Kasumi-1 (cell line): ENCODE measurements around the gene CUL9.
"Not testable (repeated sequence)": the region's sequence is repeated elsewhere in the genome, so short reads cannot be mapped to it uniquely, and the experiment has no call there.

ENCODE experiments used
- DNase-seq, 2 experiments: peaks; one replicate each; lab custom pipeline; 2025; lab: John Stamatoyannopoulos, UW

Gene CUL9

GRCh38 chr6:43181942-43182860 is at the start of gene CUL9:
Gene CUL9, plus strand, starts transcription at chr6:43182196. Its CDS starts 2,115 bp downstream, at chr6:43184311.
- peak; percentile 51 to 67 for DNase-seq

GRCh38 chr6:43138267-43138666 is 43.7 kb upstream of the CUL9 start:
- DNase-seq, result no peak

DNA sequence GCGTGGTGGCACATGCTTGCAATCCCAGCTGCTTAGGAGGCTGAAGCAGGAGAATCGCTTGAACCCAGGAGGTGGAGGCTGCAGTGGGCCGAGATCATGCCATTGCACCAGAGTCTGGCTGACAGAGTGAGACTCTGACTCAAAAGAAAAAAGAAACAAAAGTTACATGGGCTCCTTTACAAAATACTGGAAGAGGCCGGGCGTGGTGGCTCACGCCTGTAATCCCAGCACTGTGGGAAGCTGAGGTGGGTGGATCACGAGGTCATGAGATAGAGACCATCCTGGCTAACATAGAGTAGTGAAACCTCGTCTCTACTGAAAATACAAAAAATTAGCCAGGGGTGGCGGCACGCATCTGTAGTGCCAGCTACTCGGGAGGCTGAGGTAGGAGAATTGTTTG is 42.0 kb upstream of the CUL9 start:
- DNase-seq, result not testable (repeated sequence)

- DNase-seq, result no peak
Measured at GRCh38 chr6:43141644-43142043, 40.4 kb upstream of the CUL9 start.

- DNase-seq, result no peak
Measured at GRCh38 chr6:43142101-43142500, 39.9 kb upstream of the CUL9 start.

GRCh38 chr6:43143235-43144128 is 38.5 kb upstream of the CUL9 start:
- DNase-seq, result peak; percentile 82 to 83

- no peak for DNase-seq
Measured at GRCh38 chr6:43144879-43145278, 37.1 kb upstream of the CUL9 start.

GRCh38 chr6:43146261-43146660 is 35.7 kb upstream of the CUL9 start:
- DNase-seq, result no peak

DNA sequence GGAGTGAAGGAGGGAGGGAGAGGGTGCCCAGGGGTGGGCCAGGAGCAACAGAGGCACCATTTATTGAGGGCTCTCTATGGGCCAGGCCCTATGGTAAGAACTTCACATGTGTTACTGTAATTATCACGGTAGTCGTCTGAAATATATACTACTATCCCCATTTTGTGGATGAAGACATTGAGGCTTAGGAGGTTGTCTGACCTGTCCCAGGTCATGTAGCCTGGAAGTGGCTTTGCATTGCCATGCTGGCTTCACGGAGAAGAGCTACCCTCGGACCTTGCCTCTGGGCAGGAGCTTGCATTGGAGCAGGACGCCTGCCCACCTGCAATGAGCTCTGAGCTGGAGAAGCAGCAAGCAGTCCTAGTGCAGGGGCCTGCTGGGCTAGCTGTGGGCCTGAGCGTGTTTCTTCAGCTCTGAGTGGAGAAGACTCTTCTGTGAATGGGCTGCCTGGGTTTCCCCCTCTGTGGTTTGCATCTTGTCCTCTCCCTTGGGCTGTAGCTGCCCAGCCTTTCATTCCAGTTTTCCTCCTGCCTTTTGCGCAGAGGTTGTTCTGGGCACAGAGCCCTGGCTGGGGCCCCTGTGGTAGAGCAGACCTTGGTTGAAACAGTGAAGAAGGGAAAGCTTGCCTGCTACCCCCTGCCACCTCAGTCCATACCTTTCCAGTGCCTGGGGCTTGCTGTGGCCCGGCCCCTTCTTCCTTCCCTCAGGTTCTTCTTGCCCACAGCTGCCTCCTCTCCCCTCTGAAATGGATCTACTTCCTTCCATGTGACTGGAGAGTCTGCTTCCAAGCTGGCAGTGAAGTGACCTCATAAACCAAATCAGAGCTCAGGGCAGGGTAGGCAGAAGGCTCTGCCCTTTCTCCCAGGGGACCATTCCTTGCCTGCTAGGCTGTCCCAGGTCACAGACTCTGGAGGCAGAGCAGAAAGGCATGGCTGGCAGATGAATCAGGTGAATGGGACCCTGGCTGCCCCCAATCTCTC is 35.0 kb upstream of the CUL9 start:
- DNase-seq, result no peak

DNA sequence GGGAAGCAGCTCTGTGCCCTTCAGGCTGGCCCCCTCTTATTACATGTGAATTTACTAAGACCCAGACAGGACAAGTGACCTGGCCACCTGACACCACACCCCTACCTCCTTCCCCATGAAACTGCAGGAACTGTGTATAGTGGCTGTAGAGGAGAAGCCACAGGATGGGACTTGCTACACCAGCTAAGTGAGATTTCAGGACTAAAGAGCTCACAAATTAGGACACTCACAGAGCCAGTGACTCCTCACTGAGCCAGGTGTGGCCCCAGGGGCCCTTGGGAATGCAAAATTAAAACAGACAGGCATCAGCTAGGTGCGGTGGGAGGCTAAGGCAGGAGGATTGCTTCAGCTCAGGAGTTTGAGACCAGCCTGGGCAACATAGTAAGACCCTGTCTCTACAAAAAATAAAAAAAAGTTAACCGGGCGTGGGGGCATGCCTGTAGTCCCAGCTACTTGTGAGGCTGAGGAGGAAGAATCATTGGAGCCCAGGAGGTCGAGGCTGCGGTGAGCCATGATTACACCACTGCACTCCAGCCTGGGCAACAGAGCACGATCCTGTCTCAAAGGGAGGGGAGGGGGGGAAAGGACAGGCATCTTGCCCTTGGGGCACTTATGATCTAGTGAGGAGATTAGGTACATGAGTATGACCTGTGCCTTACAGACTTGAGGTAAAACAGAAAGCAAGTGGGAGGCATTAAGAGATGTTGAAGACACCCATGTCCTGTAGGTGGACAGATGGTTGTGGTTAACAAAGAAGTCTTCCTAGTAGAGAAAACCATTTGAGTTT is 34.1 kb upstream of the CUL9 start:
- DNase-seq, result no peak

DNA sequence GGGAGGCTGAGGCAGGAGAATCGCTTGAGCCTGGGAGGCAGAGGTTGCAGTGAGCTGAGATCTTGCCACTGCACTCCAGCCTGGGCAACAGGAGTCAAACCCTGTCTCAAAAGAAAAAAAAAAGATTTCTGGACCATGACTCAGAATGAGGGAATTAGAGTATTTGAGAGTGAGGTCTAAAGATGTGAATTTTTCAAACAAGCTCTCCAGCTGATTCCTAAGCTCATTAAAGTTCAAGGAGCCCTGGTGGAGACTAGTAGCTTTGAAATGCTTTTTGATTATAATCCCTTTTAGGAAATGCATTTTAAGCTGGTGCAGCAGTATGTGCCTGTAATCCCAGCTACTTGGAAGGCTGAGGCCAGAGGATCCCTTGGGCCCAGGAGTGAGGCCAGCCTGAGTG is 32.7 kb upstream of the CUL9 start:
- no peak for DNase-seq

- DNase-seq, result no peak
Measured at GRCh38 chr6:43150051-43150751, 31.8 kb upstream of the CUL9 start.

GRCh38 chr6:43159599-43159998 is 22.4 kb upstream of the CUL9 start:
- DNase-seq, result no peak

DNA sequence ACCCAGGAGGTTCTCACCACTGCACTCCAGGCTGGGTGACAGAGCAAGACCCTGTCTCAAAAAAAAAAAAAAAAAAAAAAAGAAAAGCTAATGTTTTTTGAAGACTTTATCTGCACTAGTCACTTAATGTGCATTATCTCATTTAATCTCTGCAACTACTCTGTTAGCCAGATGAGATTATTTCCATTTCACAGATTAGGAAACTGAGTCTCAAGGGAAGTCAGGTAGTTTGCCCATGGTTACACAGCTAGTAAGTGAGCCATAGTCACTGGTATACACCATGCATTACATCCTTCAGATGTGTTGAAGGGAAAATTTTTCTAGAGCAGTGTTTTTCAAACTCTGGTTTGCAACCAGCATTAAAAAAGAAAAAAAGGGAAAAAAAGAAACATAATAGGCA is 18.1 kb upstream of the CUL9 start:
- DNase-seq, result no peak

GRCh38 chr6:43170417-43170930 is 11.5 kb upstream of the CUL9 start:
- peak in 1 of 2 experiments; percentile 89 for DNase-seq

DNA sequence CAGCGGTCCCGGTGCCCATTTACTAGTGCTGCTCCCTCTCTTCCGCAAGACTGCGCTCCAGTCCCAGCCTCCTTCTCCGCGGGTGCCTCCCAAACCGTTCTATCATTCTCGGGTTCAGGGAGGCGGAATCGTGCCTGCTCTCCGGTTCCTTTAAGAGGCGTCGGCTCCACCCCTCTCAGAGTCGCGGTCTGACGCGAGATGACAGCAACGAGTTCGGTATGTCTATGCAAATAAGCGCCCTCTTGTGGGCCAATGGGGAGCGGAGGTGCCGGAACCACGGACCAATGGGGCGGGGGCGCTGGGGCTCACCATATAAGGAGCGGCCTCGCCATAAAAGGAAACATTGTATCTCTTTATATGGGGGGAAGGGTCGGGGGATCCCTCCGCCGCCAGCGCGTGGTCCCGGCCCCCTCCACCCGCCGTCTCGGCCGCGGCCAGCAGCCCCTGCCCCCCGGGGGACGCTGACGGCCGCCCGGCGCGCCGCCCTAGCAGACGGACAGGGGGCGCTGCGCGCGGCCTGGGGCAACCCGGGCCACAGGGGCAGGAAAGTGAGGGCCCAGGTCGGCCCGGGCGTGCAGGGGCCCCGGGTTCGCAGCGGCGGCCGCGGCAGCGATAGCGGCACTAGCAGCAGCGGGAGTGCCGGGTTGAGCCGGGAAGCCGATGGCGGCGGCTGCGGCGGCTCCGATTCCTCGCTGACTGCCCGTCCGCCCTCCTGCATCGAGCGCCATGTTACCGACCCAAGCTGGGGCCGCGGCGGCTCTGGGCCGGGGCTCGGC is 10.9 kb upstream of the CUL9 start, which contains the start of gene SRF:
Gene SRF (plus strand): TSS at position 339 of the 776 bp plus-strand sequence. CDS start 388 bp downstream, at position 727.
- peak; percentile 99 for DNase-seq

DNA sequence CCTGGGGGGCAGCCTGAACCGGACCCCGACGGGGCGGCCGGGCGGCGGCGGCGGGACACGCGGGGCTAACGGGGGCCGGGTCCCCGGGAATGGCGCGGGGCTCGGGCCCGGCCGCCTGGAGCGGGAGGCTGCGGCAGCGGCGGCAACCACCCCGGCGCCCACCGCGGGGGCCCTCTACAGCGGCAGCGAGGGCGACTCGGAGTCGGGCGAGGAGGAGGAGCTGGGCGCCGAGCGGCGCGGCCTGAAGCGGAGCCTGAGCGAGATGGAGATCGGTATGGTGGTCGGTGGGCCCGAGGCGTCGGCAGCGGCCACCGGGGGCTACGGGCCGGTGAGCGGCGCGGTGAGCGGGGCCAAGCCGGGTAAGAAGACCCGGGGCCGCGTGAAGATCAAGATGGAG is 10.3 kb upstream of the CUL9 start:
- no peak for DNase-seq

DNA sequence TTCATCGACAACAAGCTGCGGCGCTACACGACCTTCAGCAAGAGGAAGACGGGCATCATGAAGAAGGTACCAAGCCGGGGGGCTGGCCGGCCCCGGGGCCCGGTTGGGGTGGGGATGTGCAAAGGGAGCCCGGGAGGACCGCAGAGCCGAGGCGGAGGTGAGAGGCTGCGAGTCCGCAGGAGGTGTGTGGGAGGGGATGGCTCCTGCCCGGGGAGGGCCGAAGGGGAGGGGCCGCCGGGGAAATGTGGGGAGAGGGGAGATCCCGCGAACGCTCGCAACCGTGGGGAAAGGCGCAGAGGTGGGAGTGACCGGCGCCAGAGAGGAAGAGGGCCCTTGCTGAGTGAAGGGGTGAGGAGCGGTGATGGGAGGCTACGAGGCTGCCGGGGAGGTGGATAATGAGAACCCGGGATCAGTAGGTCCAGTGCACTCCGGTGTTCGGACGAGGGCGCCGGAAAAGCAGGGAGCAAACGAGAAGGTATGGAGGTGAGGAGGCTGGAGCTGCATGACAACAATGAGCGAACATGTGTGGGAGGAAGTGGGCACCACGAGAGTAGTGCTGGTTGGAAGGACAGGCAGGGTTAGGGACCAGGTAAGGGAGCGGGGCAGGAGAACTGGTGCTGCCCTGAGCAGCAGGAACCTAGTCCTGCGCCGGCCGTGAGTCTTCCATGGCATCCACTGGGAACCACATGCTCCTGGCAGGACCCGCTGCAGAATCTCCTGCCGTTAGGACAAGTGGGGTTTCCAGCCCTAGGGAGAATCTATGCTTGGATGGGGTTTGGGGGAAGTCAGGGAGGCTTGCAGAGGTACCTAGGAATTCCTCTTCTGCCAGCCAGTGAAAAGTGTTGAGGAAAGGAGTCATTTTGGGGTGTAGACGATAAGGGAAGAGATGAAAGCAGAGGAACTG is 9.6 kb upstream of the CUL9 start:
- peak; percentile 25 to 27 for DNase-seq
